Ammon's horn (tissue), 1 donor: ENCODE data around the gene RPS21.

Experiments used
- DNase-seq: peaks from one replicate; pipeline ENCODE4 v3.0.0-alpha.2; 2016; ENCODE audit warnings: low spot score

RPS21 gene

GRCh38 chr20:62386383-62387218, at the start of gene RPS21:
TSS of gene RPS21 (plus strand) at chr20:62387103. CDS start at chr20:62387339, 236 bp downstream.
- DNase-seq, result peak; percentile 93

GRCh38 chr20:62337558-62338293, 49.2 kb upstream of the RPS21 start:
- no peak for DNase-seq

DNA sequence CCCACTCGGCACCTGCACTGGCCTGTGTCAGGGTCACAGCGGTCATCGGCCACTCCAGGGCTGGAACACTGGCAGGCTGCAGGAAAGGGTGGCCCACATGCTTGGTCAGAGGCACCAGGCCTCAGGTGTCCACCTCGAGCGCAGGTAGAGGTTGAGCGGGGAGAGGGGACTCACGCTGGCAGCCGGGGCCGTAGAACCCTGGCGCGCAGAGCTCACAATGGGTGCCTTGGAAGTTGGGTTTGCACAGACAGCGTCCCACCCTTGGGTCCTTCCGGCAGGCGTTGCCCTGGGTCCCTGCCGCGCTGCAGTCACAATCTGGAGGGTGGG, 48.6 kb upstream of the RPS21 start:
- DNase-seq, result no peak

DNA sequence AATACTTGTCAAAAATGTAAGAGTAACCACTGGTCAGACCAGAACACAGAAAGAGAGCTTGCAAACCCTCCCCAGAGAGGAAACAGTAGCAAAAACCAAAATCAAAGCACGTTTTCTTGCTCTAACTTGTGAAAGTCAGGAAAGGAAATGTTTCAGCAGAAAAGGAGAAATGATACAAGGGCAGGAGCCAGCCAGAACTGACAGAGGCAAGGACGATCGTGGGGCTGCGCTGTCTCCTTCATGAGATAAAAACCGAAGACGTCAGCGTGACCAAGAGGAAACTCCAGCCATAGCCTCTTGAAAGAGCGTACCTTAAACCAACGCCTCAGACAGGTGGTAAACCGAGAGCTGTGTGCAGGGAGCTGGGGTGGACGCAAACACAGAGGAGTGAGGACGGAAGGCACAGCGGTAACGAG, 47.2 kb upstream of the RPS21 start:
- DNase-seq, result no peak

- no peak for DNase-seq
These were observed 44.0 kb upstream of the RPS21 start for GRCh38 chr20:62342910-62343309.

- DNase-seq, result no peak
These were observed 42.8 kb upstream of the RPS21 start for GRCh38 chr20:62344092-62344491.

DNA sequence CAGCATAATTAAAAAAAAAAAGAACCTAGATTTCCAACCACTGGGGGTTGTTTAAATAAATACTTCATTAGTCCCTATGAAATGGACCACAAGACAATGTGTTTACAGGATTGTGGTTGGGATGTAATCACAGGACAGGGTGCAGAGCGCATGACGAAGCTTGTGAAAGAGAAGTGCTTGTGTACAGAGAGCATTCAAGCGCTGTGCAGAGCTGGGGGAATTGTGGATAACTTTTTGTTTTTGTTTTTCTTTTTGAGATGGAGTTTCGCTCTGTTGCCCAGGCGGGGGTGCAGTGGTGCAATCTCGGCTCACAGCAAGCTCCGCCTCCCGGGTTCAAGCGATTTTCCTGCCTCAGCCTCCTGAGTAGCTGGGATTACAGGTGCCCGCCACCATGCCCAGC, 42.1 kb upstream of the RPS21 start:
- DNase-seq, result no peak

GRCh38 chr20:62345681-62346370, 41.1 kb upstream of the RPS21 start:
- DNase-seq, result no peak

GRCh38 chr20:62346398-62347150, 40.3 kb upstream of the RPS21 start:
- no peak for DNase-seq

- DNase-seq, result no peak
These were observed 39.8 kb upstream of the RPS21 start for GRCh38 chr20:62347151-62347404.

- no peak for DNase-seq
These were observed 39.5 kb upstream of the RPS21 start for GRCh38 chr20:62347445-62347844.

GRCh38 chr20:62348604-62349003, 38.3 kb upstream of the RPS21 start:
- no peak for DNase-seq

- DNase-seq, result no peak
These were observed 37.3 kb upstream of the RPS21 start for GRCh38 chr20:62349556-62350097.

- DNase-seq, result no peak
These were observed 36.7 kb upstream of the RPS21 start for GRCh38 chr20:62350098-62350628.

GRCh38 chr20:62350629-62351422, 36.1 kb upstream of the RPS21 start:
- no peak for DNase-seq

DNA sequence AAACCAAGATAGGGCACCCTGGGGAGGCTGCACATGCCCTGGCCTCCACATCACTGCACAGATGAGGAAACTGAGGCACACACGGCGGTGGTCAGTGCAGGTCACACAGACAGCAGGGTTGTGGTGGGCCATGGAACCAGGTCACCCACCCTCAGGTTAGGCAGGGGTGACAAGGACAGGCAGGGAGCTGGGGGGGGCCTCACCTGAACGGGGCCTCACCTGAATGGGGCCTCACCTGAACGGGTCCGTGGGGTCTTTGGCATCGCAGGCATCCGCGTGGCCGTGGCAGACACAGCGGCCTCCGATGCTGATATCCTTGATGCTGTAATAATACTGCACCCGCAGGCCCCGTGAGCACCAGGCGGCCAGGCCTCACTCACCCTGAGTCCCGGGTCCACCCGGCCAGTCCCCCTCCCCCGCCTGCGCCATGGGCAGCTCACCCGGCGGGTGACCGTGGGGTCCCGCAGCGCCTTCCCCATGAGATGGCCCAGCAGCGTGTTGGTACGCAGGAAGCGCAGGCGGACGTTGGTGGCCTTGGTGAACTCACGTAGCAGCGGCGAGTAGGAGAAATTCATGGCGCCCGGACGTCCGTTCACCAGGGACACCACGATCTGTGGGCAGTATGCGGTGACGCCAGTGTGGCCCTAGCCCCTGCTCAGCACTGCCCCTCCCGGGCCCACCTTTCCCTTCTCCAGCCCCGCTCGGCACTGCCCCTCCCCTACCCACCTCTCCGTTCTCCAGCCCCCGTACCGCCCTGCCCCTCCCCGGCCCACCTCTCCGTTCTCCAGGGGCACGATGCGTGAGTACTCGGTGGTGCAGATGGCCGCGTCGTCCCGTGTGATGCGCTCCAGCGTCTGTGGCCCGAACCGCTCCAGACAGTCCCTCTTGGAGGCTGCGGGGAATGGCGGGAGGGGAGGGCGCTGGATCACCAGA, 35.2 kb upstream of the RPS21 start:
- DNase-seq, result no peak

DNA sequence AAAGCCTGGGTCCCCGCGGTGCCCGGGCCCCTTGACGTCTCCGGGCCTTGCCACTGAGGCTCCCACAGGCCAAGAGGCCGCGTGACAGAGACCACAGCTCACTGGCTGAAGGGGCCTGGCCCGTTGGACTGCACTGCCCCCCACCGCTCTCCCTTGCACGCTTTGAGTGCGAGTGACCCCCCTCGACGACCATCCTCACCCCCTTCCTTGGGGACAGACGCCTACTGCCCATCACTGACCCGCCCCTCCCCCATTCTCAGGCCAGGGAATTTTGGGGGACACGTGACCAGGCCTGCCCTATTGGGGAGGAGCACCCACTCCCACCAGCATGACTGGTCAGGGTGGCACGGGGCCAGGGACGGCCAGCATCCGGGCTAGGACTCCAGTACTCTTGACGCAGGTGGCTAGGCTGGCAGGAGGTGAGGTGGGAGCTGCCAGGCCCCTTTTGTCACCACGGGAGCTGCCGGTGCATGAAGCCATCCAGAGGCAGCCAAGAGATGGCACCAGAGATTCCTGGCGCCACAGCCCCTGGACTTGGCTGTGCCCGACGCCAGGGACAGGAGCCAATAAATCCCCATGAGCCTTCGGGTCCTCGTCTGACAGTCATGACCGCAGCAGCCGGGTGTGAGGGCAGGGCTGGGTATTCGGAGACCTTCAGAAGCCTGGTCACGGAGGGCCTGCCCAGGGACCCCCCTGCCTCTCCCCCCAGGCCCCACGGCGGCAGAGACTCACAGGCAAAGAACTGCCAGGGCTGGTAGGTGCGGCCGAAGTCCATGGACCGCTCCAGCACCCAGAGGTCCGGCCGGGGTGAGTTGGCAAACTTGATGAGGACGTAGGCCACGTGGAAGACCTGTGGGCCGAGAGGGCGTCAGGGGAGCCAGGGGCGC, 34.3 kb upstream of the RPS21 start:
- DNase-seq, result peak; percentile 83

- no peak for DNase-seq
These were observed 33.4 kb upstream of the RPS21 start for GRCh38 chr20:62353289-62354030.
